HuH-7 (cell line): ENCODE measurements around the gene TRPM3.

Experiments
- DNase-seq: peaks from one replicate; pipeline ENCODE4 v3.0.0; 2011; ENCODE audit warnings: low spot score

The TRPM3 gene

GRCh38 chr9:70607926-70608325 is 513.5 kb downstream of the TRPM3 start:
- DNase-seq, result no peak

- DNase-seq, result no peak
Observed at GRCh38 chr9:70607329-70607728, 514.1 kb downstream of the TRPM3 start.

GRCh38 chr9:70603020-70603411 is 518.4 kb downstream of the TRPM3 start:
- DNase-seq, result no peak

DNA sequence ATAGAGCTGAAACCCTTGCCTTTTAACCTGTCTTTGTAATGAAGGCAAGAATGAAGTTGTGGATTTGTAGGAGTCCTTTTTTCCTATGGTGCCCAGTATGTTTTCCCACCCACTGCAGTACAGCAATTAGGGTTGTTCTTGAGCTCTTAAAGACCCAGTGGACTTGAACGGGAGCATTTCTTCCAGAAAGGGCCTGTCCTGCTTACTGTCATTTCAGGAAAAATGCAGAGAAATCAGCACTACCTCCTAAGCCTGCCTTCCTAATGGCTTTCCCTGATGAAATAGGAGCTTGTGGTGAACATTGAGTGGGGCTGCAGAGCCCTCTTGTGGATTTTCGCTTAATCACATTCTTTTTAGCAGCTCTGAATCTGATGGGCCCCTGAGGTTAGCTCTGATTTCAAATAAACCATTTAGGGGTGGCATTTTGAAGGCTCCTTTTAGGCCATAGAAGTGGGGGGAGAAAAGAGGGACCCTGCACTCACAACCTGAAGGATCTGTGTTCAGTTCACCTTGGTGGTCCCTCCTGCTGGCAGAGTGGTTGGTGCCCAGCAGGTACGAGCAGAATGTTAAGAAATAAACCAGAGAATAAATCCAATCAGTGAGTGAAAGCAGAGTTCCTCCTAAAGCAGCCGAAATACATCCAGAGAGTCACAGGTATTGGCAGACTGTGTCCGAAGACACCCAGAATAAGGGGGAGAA is 519.0 kb downstream of the TRPM3 start:
- peak; percentile 61 for DNase-seq

DNA sequence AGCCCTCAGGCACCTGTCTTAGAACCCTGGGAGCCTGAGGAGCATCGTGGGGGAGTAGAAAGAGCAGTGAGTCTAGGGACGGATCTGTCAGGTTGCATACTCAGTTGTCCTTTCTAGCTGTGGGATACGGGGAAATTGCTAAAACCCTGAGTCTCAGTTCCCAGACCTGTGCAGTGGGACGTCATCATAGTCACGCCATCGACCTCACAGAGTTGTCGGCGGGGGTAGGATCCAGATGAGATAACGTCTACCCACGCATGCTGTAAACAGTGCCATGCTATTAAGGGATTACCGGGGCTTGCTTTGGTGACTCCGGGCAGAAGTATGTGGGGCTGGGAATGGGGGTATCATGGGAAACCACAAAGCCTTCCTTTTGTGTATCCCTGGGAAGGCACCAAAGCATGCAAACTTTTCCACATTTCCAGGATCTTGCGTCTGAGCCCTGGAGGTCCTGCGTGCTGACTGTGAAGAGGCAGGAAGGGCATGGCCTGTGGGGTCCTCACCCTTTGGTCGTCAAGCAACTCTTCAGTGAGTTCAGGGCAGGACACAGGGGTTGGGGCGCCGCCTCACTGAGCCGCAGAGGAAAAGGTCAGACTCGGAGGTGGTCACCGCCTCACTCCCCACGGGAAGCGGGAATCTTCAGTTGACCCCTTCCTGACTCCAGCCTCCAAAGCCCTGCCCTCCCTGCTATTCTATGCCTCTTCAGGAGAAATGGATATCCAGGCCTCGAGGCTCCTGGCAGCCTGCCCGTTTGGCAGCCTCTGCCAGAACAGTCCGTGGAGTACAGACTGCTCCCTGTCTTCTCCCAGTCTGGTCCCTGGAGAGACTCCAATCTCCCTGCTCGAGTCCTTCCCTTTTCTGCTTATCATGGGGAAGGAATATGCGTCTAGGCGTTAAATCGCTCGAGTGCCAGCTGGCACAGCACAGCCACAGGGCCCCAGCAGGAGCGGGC is 520.1 kb downstream of the TRPM3 start:
- DNase-seq, result no peak

DNA sequence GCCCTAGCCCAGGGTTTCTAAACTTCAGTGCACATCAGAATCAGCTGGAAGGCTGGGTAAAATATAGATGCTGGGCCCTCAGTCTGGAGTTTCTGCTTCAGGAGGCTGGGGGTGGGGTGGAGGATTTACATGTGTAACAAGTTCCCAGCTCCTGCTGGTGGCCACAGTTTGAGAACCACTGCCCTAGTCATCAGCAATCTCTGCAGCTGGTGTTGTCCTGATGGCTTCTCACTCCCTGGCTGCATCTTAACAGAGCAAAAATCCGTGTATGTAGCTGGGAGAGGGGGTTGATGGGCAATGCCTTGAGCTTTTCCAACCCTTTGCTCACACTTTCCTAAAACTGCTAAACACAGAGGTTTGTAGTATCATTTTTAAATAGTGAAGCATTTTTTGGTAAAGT is 520.9 kb downstream of the TRPM3 start:
- no peak for DNase-seq

GRCh38 chr9:70597886-70598285 is 523.5 kb downstream of the TRPM3 start:
- DNase-seq, result no peak

DNA sequence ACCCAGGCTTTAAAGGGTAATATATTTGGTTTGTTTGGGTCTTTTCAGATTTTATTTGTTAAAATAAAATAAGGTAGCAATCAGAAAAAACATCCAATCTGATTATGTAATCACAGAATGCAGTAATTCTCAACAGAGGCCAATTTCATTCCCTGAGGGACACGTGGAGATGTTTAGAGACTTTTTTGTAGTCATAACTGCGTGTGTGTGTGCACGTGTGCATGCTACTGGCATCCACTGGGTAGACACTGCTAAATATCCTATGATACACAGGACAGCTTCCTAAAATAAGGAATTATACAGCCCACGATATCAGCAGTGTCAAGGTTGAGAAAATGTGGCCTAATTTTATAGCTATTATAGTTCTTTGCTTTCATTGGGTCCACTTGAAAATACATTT is 526.2 kb downstream of the TRPM3 start:
- DNase-seq, result no peak

DNA sequence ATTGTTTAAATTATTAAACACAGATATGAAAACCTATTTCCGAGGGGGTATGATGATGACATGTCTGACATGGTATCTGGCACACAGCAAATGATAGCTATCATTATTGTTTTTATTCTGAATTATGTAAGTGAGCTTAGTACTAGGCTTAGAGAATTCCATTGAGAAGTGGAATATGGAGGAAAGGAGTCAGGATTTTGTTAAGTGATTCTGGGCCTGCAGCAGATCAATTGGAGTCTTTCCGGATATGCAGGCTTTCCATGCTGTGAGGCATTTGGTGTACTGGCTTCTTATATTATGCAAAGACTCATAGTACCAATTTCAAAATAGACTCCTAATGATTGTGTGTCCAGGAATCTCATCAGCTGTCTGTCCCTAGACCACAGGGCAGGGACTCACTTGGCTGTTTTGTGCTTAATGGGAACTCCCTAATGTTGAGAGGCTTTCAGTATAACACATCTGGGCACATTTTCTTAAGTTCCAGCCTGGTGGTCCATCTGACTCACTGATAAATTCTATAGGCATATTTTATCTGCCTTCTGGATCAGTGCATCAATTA is 527.0 kb downstream of the TRPM3 start:
- DNase-seq, result no peak

GRCh38 chr9:70593241-70593640 is 528.2 kb downstream of the TRPM3 start:
- no peak for DNase-seq

GRCh38 chr9:70590315-70590677 is 531.1 kb downstream of the TRPM3 start:
- no peak for DNase-seq

DNA sequence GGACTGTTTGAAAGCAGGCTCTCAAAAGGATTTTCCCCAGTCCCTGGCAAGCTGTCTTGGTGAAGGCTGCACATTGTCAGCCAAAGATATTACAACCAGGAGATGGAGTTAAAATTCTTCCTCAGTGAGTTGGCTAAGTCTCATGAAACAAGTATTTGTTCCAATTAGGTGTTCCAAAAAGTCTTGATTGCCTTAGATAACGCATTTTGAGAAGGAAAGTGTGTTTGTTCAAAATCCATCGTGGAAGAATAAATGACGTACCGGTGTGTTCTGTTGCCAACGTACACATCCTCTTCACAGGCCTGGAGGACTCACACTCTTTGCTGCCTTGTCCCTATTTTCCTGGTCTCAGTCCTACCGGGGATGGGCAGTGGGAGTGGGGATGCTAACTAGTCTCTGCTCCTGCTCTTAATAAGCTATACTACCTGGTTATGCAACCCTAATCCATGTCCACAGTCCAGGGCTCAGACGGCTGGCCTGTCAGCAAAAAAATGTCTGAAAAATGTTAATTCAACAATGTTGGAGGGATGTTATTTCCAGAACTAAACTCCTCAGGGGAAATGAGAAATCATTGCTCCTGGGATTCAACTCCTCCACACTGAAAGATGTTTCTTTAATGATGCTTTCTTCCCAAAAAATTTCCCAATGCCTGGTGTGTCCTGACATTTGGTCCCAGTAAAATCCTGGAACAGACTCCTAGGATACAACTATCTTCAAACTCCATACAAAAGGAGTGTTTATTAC is 531.7 kb downstream of the TRPM3 start:
- DNase-seq, result no peak

GRCh38 chr9:70588999-70589398 is 532.4 kb downstream of the TRPM3 start:
- DNase-seq, result no peak

GRCh38 chr9:70588381-70588780 is 533.0 kb downstream of the TRPM3 start:
- DNase-seq, result no peak

GRCh38 chr9:70587201-70587600 is 534.2 kb downstream of the TRPM3 start:
- DNase-seq, result no peak

- no peak for DNase-seq
Observed at GRCh38 chr9:70586476-70586875, 534.9 kb downstream of the TRPM3 start.

- DNase-seq, result no peak
Observed at GRCh38 chr9:70581955-70582350, 539.5 kb downstream of the TRPM3 start.

DNA sequence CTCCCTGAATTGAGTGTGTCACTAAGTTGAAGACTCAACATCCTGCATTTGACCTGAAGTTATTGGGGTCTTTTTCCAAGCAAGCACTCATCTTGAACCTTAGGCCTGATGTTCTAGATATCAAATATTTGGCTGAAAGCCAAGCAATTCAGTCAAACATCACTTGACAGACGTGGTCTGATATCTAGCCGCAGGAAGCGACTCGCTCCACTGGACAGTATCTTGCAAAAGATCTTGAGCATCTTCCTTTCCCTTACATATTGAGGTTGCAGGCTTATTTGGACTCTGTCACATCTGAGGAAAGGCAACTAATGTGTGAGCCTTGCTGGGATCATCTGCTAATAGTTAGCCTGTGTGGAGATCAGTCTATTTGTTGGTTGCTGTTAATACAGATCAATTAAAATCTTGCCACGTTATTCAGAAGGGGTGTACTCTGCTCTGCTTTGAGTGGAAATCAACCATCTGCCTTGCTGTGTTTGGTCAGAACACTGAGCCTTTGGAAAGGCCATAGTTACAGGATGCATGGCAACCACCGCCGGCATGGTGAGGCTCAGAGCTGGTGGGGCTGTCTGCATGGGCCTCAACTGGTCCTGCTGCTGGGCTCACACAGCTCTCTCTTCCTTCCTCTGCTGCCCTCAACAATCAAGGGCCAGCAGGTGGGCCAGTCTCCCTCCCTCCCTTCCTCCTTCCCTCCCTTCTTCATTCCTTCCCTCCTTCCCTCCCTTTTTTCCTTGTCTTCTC is 540.0 kb downstream of the TRPM3 start:
- no peak for DNase-seq

DNA sequence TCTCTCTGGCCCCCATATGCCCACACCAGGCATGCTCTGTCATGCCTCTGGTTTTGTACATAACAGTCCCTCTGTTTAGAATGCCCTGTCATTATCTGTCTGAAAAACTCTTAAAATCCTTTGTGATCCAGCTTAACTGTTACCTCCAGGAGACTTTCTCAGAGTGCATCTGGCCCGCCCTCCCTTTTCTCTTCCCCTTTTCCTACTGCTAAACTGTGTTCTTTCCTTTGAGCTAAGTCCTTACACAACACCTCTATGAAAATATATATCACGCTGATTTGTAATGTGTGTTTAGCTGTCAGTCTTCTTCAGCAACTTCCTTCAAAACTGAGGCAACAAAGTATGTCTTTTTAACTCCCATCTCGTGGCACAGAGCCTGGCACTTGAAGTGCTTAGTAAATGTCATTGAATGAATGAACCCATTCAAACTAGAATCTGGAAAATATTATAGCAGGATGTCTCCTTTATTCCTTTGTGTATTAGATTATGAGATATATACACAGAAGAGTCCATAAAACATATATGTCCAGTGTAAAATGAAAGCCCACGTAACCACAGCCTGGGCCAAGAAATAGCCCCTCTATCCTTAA is 540.7 kb downstream of the TRPM3 start:
- DNase-seq, result no peak

- no peak for DNase-seq
Observed at GRCh38 chr9:70579686-70580085, 541.7 kb downstream of the TRPM3 start.

DNA sequence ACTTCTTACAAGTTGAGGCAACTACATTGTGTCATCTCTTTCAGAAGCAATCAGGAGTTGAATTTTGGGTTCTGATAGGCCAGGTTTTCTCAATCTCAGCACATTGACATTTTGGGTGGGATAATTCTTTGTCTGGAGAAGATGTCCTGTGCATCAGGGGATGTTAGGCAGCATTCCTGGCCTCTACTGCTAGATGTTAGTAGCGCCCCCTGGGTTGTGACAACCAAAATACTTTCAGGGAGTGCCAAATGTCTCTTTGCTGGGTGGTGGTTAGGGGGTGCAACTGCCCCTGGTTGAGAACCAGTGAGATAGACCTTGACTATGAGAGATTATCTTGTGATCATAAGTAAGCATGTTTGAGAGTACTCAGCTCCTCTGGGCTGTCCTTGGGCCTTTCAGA is 542.7 kb downstream of the TRPM3 start:
- no peak for DNase-seq
